Thyroid gland (tissue), 4 donors: Measurements from ENCODE around the gene SLC4A8.

ENCODE experiments used
- CTCF ChIP-seq, 6 experiments: fragments of 200-600 bp in 3 of 6; fragments of 450-650 bp in 3 of 6; sonication (generic) in 3 of 6; IDR thresholded peaks; one replicate each; pipeline ENCODE4 v1.5.1; 2016 to 2019; ENCODE audit warnings: antibody characterized with exemption in 6 of 6, mild to moderate bottlenecking in 2 of 6, inconsistent platforms in 1 of 6, moderate library complexity in 1 of 6
- POLR2A ChIP-seq, 2 donors: fragments of 450-650 bp; IDR thresholded peaks; one replicate each; pipeline ENCODE4 v1.6.1; 2017; ENCODE audit warnings: antibody characterized with exemption in 2 of 2, mild to moderate bottlenecking in 2 of 2, moderate library complexity in 1 of 2

- TF ChIP-seq CTCF (IDR thresholded peaks at IDR 0.05): no peak
- TF ChIP-seq POLR2A (IDR thresholded peaks at IDR 0.05): no peak
Observed at GRCh38 chr12:51439330-51439729, 14.7 kb downstream of the SLC4A8 start.
